DMS79 treated with DMSO at 0.1 percent for 48 hours (cell line): ENCODE measurements around the gene OR6C74.

Experiments used
- DNase-seq: peaks from one replicate; lab custom pipeline; 2025; lab: John Stamatoyannopoulos, UW

The OR6C74 gene

DNA sequence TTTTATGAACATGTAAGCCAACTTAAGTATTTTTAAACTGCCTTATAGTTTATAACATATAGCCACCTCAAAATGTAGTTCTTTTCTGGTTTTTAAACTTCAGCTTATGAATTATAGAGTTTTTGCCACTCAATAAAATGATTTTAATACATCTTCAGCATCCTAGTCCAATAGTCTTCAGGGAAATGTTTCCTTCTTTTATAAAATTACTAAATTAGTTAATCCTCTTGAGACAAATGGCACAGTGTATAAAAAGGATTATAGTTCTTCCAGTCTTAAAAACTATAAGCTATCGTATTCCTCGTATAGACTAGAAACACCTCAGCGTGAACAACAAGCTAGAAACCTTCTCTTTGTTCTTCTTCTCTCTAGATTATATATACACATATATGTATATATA lies at the start of gene OR6C74:
Gene OR6C74 (plus strand): TSS at position 301 of the 400 bp plus-strand sequence. CDS start 2,679 bp downstream, outside the sequence.
- DNase-seq: no peak

- no peak for DNase-seq
Observed at GRCh38 chr12:55220725-55221124, 23.7 kb upstream of the OR6C74 start, which contains the start of gene OR10A7. TSS of gene OR10A7 (plus strand) at chr12:55221025. CDS start at chr12:55221025, 0 bp downstream.

- no peak for DNase-seq
Observed at GRCh38 chr12:55226523-55226922, 17.9 kb upstream of the OR6C74 start.

DNA sequence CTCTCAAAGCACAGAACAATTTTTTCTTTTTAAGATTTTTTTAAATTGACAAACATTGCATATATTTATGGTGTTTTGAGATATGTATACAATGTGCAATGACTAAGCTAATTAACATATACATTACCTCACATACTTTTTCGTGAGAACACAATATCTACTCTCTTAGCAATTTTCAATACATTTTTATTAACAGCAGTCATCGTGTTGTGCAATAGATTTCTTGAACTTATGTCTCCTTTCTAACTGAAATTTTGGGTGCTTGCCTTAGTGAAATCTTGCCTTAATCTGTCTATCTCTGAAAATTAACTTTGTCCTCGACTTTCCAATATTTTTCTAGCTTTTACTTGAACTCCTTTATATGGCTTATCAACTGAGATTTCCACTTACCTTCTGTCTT lies 16.8 kb upstream of the OR6C74 start:
- no peak for DNase-seq

DNA sequence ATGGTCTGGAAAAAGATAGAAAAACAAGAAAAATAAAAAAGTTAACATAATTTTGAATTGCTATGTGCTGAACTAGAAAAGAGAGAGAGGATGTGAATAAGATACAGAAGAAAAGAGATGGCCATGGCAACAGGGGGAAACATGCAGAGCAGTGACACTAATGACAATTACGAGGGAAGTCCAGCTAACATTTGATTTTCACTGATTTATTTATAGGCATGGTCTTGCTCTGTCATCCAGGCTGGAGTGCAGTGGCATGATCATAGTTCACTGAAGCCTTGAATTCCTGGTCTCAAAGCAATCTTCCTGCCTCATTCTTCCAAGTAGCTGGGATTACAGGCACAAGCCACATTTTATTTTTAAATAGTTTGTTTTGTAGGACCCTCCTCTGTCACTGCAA lies 1.8 kb downstream of the OR6C74 start:
- no peak for DNase-seq

- no peak for DNase-seq
Observed at GRCh38 chr12:55250944-55251343, 6.5 kb downstream of the OR6C74 start.

GRCh38 chr12:55253281-55253680 lies 8.9 kb downstream of the OR6C74 start:
- DNase-seq: no peak

GRCh38 chr12:55256831-55257230 lies 12.4 kb downstream of the OR6C74 start:
- no peak for DNase-seq

- DNase-seq: no peak
Observed at GRCh38 chr12:55258303-55258702, 13.9 kb downstream of the OR6C74 start.

- no peak for DNase-seq
Observed at GRCh38 chr12:55280991-55281390, 36.6 kb downstream of the OR6C74 start.

DNA sequence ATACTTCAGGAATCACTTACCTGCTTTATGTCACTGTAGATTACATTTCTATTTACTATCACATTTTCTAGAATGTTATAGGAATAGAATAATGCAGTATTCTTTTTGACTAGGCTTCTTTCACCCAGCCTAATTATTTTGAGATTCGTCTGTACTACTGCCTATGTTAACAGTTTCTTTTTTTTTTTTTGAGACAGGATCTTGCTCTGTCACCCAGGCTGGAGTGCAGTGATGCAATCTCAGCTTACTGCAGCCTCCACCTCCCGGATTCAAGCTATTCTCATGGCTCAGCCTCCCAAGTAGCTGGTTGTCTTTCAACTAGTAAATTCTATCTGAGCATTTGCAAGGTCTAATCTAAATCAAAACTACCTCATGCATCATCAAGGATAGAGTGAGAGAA lies 45.6 kb downstream of the OR6C74 start:
- no peak for DNase-seq
